Sigmoid colon (tissue), 3 donors: Measurements from ENCODE around the gene JAM2.

ENCODE experiments used
- POLR2A ChIP-seq, 2 donors: fragments of 450-650 bp; IDR thresholded peaks; one replicate each; pipeline ENCODE4 v1.6.1; 2016; ENCODE audit warnings: antibody characterized with exemption in 2 of 2, mild to moderate bottlenecking in 2 of 2, moderate library complexity in 2 of 2
- TF ChIP-seq, protein P1 (sequence below), 4 experiments: fragments of 450-650 bp in 3 of 4; fragments of 200-600 bp in 1 of 4; IDR thresholded peaks; one replicate each; pipeline ENCODE4 v1.5.1; 2016 to 2019; ENCODE audit warnings: antibody characterized with exemption in 4 of 4, mild to moderate bottlenecking in 3 of 4, moderate library complexity in 2 of 4

DNA sequence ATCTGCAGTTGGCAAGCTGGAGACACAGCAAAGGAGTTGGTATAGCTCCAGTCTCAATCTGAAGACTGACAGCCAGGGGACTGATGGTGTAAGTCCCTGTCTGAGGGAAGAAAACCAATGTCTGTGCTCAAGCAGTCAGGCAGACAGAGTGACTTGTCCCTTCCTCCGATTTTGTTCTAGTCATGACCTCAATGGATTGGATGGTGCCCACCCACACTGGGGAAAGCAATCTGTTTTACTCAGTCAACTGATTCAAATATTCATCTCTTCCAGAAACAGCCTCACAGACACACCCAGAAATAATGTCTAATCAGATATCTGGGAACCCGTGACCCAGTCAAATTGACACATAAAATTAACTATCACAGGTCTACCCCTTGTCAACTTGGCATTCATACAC, 19.9 kb upstream of the JAM2 start:
- no peak for TF ChIP-seq POLR2A (IDR thresholded peaks at IDR 0.05)
- TF ChIP-seq, protein P1, sequence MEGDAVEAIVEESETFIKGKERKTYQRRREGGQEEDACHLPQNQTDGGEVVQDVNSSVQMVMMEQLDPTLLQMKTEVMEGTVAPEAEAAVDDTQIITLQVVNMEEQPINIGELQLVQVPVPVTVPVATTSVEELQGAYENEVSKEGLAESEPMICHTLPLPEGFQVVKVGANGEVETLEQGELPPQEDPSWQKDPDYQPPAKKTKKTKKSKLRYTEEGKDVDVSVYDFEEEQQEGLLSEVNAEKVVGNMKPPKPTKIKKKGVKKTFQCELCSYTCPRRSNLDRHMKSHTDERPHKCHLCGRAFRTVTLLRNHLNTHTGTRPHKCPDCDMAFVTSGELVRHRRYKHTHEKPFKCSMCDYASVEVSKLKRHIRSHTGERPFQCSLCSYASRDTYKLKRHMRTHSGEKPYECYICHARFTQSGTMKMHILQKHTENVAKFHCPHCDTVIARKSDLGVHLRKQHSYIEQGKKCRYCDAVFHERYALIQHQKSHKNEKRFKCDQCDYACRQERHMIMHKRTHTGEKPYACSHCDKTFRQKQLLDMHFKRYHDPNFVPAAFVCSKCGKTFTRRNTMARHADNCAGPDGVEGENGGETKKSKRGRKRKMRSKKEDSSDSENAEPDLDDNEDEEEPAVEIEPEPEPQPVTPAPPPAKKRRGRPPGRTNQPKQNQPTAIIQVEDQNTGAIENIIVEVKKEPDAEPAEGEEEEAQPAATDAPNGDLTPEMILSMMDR (IDR thresholded peaks at IDR 0.05), result no peak
